Liver (tissue), 9 donors: ENCODE results near the gene VWA2. TPM values are rescaled to one million over a fixed set of nuclear protein-coding genes. Genes with fewer than 3 reads are reported as not detected.

ENCODE experiments used
- DNase-seq: peaks from one replicate; pipeline ENCODE4 v3.0.0-alpha.2; 2017; ENCODE audit warnings: low spot score
- H3K27ac ChIP-seq, 2 donors: one replicate each; pipeline ENCODE4 v1.7.0; 2013; ENCODE audit warnings: inconsistent platforms in 2 of 2, low read length in 2 of 2, control low read depth in 1 of 2, low read depth in 1 of 2, mild to moderate bottlenecking in 1 of 2
- H3K27me3 ChIP-seq, 4 donors: one replicate each; pipeline versions ENCODE4 v1.6.1 to v1.7.0; 2013; ENCODE audit warnings: low read length in 3 of 4, inconsistent platforms in 1 of 4, mild to moderate bottlenecking in 1 of 4, moderate library complexity in 1 of 4; ENCODE audit not compliant: control insufficient read depth in 4 of 4, insufficient read depth in 4 of 4
- H3K36me3 ChIP-seq, 4 donors: one replicate each; pipeline versions ENCODE4 v1.6.1 to v1.7.0; 2013; ENCODE audit warnings: low read length in 3 of 4, mild to moderate bottlenecking in 3 of 4, low read depth in 1 of 4, moderate library complexity in 1 of 4; ENCODE audit not compliant: control insufficient read depth in 4 of 4, insufficient read depth in 3 of 4
- H3K4me1 ChIP-seq, 4 donors: one replicate each; pipeline versions ENCODE4 v1.6.1 to v1.7.0; 2013; ENCODE audit warnings: low read length in 3 of 4, mild to moderate bottlenecking in 3 of 4, moderate library complexity in 1 of 4; ENCODE audit not compliant: control insufficient read depth in 4 of 4, insufficient read depth in 4 of 4
- H3K4me3 ChIP-seq, 3 donors: one replicate each; pipeline versions ENCODE4 v1.6.1 to v1.7.0; 2013; ENCODE audit warnings: low read length in 3 of 3, control low read depth in 1 of 3, low read depth in 1 of 3, mild to moderate bottlenecking in 1 of 3
- H3K9ac ChIP-seq, 2 donors: one replicate each; pipeline ENCODE4 v1.7.0; 2013; ENCODE audit warnings: low read length in 2 of 2, mild to moderate bottlenecking in 2 of 2, moderate library complexity in 2 of 2, control low read depth in 1 of 2, low read depth in 1 of 2
- H3K9me3 ChIP-seq, 4 donors: one replicate each; pipeline versions ENCODE4 v1.6.1 to v1.7.0; 2013; ENCODE audit warnings: low read length in 3 of 4; ENCODE audit not compliant: control insufficient read depth in 4 of 4
- ATF3 ChIP-seq: IDR thresholded peaks from 2 replicates; pipeline ENCODE4 v1.6.1; 2016; ENCODE audit warnings: antibody characterized with exemption
- CTCF ChIP-seq: fragments of 150-350 bp; IDR thresholded peaks from 2 replicates; pipeline ENCODE4 v1.5.1; 2017; ENCODE audit warnings: improper control_type of control experiment, low read depth, low read length; ENCODE audit not compliant: missing input control
- EGR1 ChIP-seq, 2 donors: IDR thresholded peaks; 2 replicates each; pipeline ENCODE4 v1.6.1; 2016 to 2018; ENCODE audit warnings: antibody characterized with exemption in 2 of 2, low read depth in 2 of 2
- FOXA2 ChIP-seq: IDR thresholded peaks from 2 replicates; pipeline ENCODE4 v1.6.1; 2016; ENCODE audit warnings: antibody characterized with exemption
- GABPA ChIP-seq, 2 donors: IDR thresholded peaks in 1 of 2; conservative IDR thresholded peaks in 1 of 2; 2 replicates each; pipeline ENCODE4 v1.6.1; 2016; ENCODE audit warnings: antibody characterized with exemption in 2 of 2, mild to moderate bottlenecking in 1 of 2, moderate library complexity in 1 of 2
- HNF4A ChIP-seq, 2 donors: conservative IDR thresholded peaks; 2 replicates each; pipeline ENCODE4 v1.6.1; 2016; ENCODE audit warnings: antibody characterized with exemption in 2 of 2, mild to moderate bottlenecking in 2 of 2
- HNF4G ChIP-seq: IDR thresholded peaks from 2 replicates; pipeline ENCODE4 v1.6.1; 2016; ENCODE audit warnings: antibody characterized with exemption
- JUND ChIP-seq, 2 donors: IDR thresholded peaks; 2 replicates each; pipeline ENCODE4 v1.6.1; 2016; ENCODE audit warnings: antibody characterized with exemption in 2 of 2
- MAX ChIP-seq: IDR thresholded peaks from 2 replicates; pipeline ENCODE4 v1.6.1; 2016; ENCODE audit warnings: antibody characterized with exemption
- NR2F2 ChIP-seq: IDR thresholded peaks from 2 replicates; pipeline ENCODE4 v1.6.1; 2016; ENCODE audit warnings: antibody characterized with exemption
- RAD21 ChIP-seq, 2 donors: IDR thresholded peaks; 2 replicates each; pipeline ENCODE4 v1.6.1; 2016; ENCODE audit warnings: antibody characterized with exemption in 2 of 2, mild to moderate bottlenecking in 2 of 2
- RXRA ChIP-seq, 2 donors: IDR thresholded peaks; 2 replicates each; pipeline ENCODE4 v1.6.1; 2017 to 2018; ENCODE audit warnings: antibody characterized with exemption in 2 of 2, mild to moderate bottlenecking in 1 of 2
- SP1 ChIP-seq: IDR thresholded peaks from 2 replicates; pipeline ENCODE4 v1.6.1; 2018; ENCODE audit warnings: antibody characterized with exemption, mild to moderate bottlenecking
- TAF1 ChIP-seq: conservative IDR thresholded peaks from 2 replicates; pipeline ENCODE4 v1.6.1; 2016; ENCODE audit warnings: antibody characterized with exemption, mild to moderate bottlenecking
- YY1 ChIP-seq: IDR thresholded peaks from 2 replicates; pipeline ENCODE4 v1.6.1; 2016; ENCODE audit warnings: antibody characterized with exemption, mild to moderate bottlenecking
- ZBTB33 ChIP-seq: IDR thresholded peaks from 2 replicates; pipeline ENCODE4 v1.6.1; 2016; ENCODE audit warnings: antibody characterized with exemption
- WGBS: extraction: QIAGEN DNeasy Blood & Tissue Kit; methylation state at CpG from one replicate; pipeline ENCODE4 v1.1.7; 2013; 5-methylcytosine and 5-hydroxymethylcytosine counted together
- polyA plus RNA-seq, 2 donors: library from polyadenylated mRNA; stranded (reverse) in 1 of 2; unstranded in 1 of 2; fragments of 200-250 nt in 1 of 2; fragments of >200 nt in 1 of 2; fragmentation: Nextera tagmentation in 1 of 2; extraction: Ambion mirVana in 1 of 2; gene quantifications; one replicate each; pipeline versions ENCODE4 v1.2.1 to v1.2.3, GENCODE V29; 2013 to 2015
- total RNA-seq, 2 donors: library from RNA; depleted of rRNA; stranded (reverse); fragments of >200 nt; gene quantifications; one replicate each; pipeline ENCODE4 v1.2.3, GENCODE V29; 2014
- donor health status: healthy.
- donor health status: healthy.
- donor health status: healthy.
- donor health status: healthy.
- donor health status: healthy.

The VWA2 gene
- total and polyA plus RNA-seq, 4 donors, result 0.05 to 0.25 TPM; not detected in 2

- WGBS, result 75% methylated on average over 2 of the region's 2 CpGs
- DNase-seq, result no peak
- Histone ChIP-seq H3K4me1 (no peaks in the 10 kb centered on the region), H3K9ac (no peak overlapping the region), H3K36me3 (no peaks in the 10 kb centered on the region), H3K9me3 (no peaks in the 10 kb centered on the region), H3K27me3 (no peaks in the 10 kb centered on the region), H3K4me3 (no peak overlapping the region), H3K27ac (no peak overlapping the region)
- TF ChIP-seq TAF1 (no peak), ATF3 (no peak)
Measured at GRCh38 chr10:114195079-114195478, 44.0 kb upstream of the VWA2 start.

DNA sequence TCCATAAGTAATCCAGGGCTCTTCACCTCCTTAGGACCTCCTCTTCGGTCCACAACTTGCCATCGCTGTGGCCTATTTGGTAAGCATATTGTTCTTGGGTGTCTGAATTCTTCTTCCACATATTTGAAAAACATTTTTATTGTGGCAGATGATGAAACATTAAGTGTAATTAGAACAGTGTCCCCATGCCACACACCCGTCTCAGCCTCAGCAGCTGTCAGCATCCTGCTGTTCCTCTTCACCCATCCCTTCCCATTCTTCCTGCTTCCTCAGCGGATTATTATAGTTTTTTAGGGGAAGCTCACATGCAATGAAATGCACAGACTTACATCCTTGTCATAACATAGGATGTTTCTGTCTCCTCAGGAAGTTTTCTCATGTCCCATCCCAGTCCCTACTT is 39.8 kb upstream of the VWA2 start:
- no peaks in the 10 kb centered on the region for H3K9me3 ChIP-seq
- no peak overlapping the region for H3K4me3 ChIP-seq
- no peaks in the 10 kb centered on the region for H3K36me3 ChIP-seq
- H3K27ac ChIP-seq, result no peak overlapping the region
- H3K27me3 ChIP-seq, result no peaks in the 10 kb centered on the region
- no peak overlapping the region for H3K9ac ChIP-seq
- no peaks in the 10 kb centered on the region for H3K4me1 ChIP-seq
- no peak for DNase-seq
- TF ChIP-seq YY1 (no peak), JUND (IDR thresholded peaks at IDR 0.05) (no peak), SP1 (no peak), HNF4G (no peak), CTCF (no peak), MAX (no peak), GABPA (IDR thresholded peaks at IDR 0.05 in 1 of 2, conservative IDR thresholded peaks at IDR 0.05 in 1 of 2) (no peak), ZBTB33 (no peak)
- WGBS, result 91% methylated on average over 4 of the region's 4 CpGs

GRCh38 chr10:114202812-114203211 is 36.2 kb upstream of the VWA2 start:
- TF ChIP-seq SP1 (no peak), JUND (IDR thresholded peaks at IDR 0.05) (no peak), EGR1 (IDR thresholded peaks at IDR 0.05; ENCODE audit: low read depth in 2 of 2) (no peak), HNF4A (conservative IDR thresholded peaks at IDR 0.05) (no peak), RXRA (IDR thresholded peaks at IDR 0.05) (no peak), RAD21 (IDR thresholded peaks at IDR 0.05) (no peak), NR2F2 (no peak), ATF3 (no peak), CTCF (no peak), ZBTB33 (no peak), TAF1 (no peak), MAX (no peak), FOXA2 (no peak), HNF4G (no peak)
- DNase-seq, result no peak
- no peak overlapping the region for H3K4me3 ChIP-seq
- H3K36me3 ChIP-seq, result no peaks in the 10 kb centered on the region
- WGBS, result 83% methylated on average over 3 of the region's 3 CpGs
- no peaks in the 10 kb centered on the region for H3K4me1 ChIP-seq
- H3K27ac ChIP-seq, result no peak overlapping the region
- H3K9me3 ChIP-seq, result no peaks in the 10 kb centered on the region
- H3K9ac ChIP-seq, result no peak overlapping the region
- H3K27me3 ChIP-seq, result no peaks in the 10 kb centered on the region
